ENCODE results near the gene PRTN3. TPM values are rescaled to one million over a fixed set of nuclear protein-coding genes. Genes with fewer than 3 reads are reported as not detected.

Gene PRTN3
- total and polyA plus RNA-seq, 4 donors = 0.58 to 23.3 (median 9.7) TPM

DNA sequence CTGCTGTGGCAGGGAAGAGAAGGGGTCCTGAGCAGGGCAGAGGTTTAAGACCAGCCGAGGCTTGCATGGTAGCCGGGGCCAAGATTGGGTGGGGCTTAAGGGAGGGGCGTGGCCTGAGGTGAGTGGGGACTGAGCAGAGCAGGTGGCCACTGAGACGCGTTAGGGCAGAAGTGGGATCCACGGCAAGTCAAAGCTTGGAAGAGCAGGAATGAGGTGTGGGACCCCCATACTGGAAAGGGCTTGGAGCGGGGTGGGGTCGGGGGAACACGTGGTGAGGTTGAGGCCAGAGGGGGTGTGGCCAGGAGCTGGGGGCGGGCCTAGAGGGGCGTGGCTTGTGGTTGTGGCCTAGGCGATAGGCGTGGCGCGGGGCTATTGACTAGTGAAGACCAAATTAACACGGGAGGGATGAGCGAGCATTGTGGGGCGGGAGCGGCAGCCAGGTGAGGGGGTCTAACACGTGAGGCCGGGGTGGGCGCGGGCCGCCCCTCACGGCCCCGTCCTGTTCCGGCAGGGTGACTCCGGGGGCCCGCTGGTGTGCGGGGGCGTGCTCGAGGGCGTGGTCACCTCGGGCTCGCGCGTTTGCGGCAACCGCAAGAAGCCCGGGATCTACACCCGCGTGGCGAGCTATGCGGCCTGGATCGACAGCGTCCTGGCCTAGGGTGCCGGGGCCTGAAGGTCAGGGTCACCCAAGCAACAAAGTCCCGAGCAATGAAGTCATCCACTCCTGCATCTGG, 21.9 kb downstream of the PRTN3 start:
- DNase-seq (peak in 2 of 3 donors; percentile 33 to 72), ATAC-seq (ENCODE audit: insufficient read depth, low FRiP score) (peak; percentile 14)
- peaks cover 0 to 13% (median 9%) of the 10 kb centered on the region in 5 donors for H3K4me1 ChIP-seq (ENCODE audit: control insufficient read depth in 5 of 5, insufficient read depth in 5 of 5, low read length in 5 of 5)
- 12 to 20% methylated on average over 38 to 48 of the region's 48 CpGs for WGBS, 2 donors
- peaks cover 0 to 12% (median 0%) of the 10 kb centered on the region in 3 donors for H3K27me3 ChIP-seq (ENCODE audit: control insufficient read depth in 3 of 3, insufficient read depth in 3 of 3, low read length in 2 of 3)
- no peak overlapping the region for H3K4me3 ChIP-seq
- TF ChIP-seq, protein P1, sequence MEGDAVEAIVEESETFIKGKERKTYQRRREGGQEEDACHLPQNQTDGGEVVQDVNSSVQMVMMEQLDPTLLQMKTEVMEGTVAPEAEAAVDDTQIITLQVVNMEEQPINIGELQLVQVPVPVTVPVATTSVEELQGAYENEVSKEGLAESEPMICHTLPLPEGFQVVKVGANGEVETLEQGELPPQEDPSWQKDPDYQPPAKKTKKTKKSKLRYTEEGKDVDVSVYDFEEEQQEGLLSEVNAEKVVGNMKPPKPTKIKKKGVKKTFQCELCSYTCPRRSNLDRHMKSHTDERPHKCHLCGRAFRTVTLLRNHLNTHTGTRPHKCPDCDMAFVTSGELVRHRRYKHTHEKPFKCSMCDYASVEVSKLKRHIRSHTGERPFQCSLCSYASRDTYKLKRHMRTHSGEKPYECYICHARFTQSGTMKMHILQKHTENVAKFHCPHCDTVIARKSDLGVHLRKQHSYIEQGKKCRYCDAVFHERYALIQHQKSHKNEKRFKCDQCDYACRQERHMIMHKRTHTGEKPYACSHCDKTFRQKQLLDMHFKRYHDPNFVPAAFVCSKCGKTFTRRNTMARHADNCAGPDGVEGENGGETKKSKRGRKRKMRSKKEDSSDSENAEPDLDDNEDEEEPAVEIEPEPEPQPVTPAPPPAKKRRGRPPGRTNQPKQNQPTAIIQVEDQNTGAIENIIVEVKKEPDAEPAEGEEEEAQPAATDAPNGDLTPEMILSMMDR (IDR thresholded peaks at IDR 0.05; ENCODE audit: control extremely low read depth, extremely low read depth) = no peak
- H3K9me3 ChIP-seq (ENCODE audit: control insufficient read depth in 4 of 4, insufficient read depth in 3 of 4, low read length in 3 of 4) = no peaks in the 10 kb centered on the region
- H3K27ac ChIP-seq (ENCODE audit: low read depth in 1 of 2, low read length in 1 of 2) = peak overlapping the region in 1 of 2 donors; percentile 23
- no peak overlapping the region for H3K9ac ChIP-seq (ENCODE audit: insufficient read depth in 1 of 2, low read length in 2 of 2)
- peaks cover 0 to 6% (median 4%) of the 10 kb centered on the region in 4 donors for H3K36me3 ChIP-seq (ENCODE audit: control insufficient read depth in 4 of 4, insufficient read depth in 4 of 4, low read length in 4 of 4)

- TF ChIP-seq, protein P1 (IDR thresholded peaks at IDR 0.05; ENCODE audit: control extremely low read depth, extremely low read depth) = no peak
- WGBS, 2 donors = 68 to 75% methylated on average over 7 of the region's 7 CpGs
- no peak for DNase-seq
- Histone ChIP-seq H3K4me1 (ENCODE audit: control insufficient read depth in 5 of 5, insufficient read depth in 5 of 5, low read length in 5 of 5) (peaks cover 0 to 13% (median 9%) of the 10 kb centered on the region in 5 donors), H3K9me3 (ENCODE audit: control insufficient read depth in 4 of 4, insufficient read depth in 3 of 4, low read length in 3 of 4) (no peaks in the 10 kb centered on the region), H3K36me3 (ENCODE audit: control insufficient read depth in 4 of 4, insufficient read depth in 4 of 4, low read length in 4 of 4) (peaks cover 0 to 11% (median 7%) of the 10 kb centered on the region in 4 donors), H3K27me3 (ENCODE audit: control insufficient read depth in 3 of 3, insufficient read depth in 3 of 3, low read length in 2 of 3) (peaks cover 0 to 12% (median 0%) of the 10 kb centered on the region in 3 donors), H3K9ac (ENCODE audit: insufficient read depth in 1 of 2, low read length in 2 of 2) (no peak overlapping the region), H3K27ac (ENCODE audit: low read depth in 1 of 2, low read length in 1 of 2) (peak overlapping the region in 1 of 2 donors; percentile 23), H3K4me3 (no peak overlapping the region)
- ATAC-seq (ENCODE audit: insufficient read depth, low FRiP score) = no peak
Observed at GRCh38 chr19:863315-863620, 22.5 kb downstream of the PRTN3 start.

- no peak for DNase-seq
- no peak for ATAC-seq (ENCODE audit: insufficient read depth, low FRiP score)
- Histone ChIP-seq H3K27me3 (ENCODE audit: control insufficient read depth in 3 of 3, insufficient read depth in 3 of 3, low read length in 2 of 3) (peaks cover 0 to 2% (median 0%) of the 10 kb centered on the region in 3 donors), H3K4me1 (ENCODE audit: control insufficient read depth in 5 of 5, insufficient read depth in 5 of 5, low read length in 5 of 5) (peaks cover 0 to 20% (median 12%) of the 10 kb centered on the region in 5 donors), H3K4me3 (no peak overlapping the region), H3K36me3 (ENCODE audit: control insufficient read depth in 4 of 4, insufficient read depth in 4 of 4, low read length in 4 of 4) (peaks cover 0 to 30% (median 13%) of the 10 kb centered on the region in 4 donors), H3K27ac (ENCODE audit: low read depth in 1 of 2, low read length in 1 of 2) (no peak overlapping the region), H3K9me3 (ENCODE audit: control insufficient read depth in 4 of 4, insufficient read depth in 3 of 4, low read length in 3 of 4) (no peaks in the 10 kb centered on the region), H3K9ac (ENCODE audit: insufficient read depth in 1 of 2, low read length in 2 of 2) (no peak overlapping the region)
- TF ChIP-seq, protein P1 (IDR thresholded peaks at IDR 0.05; ENCODE audit: control extremely low read depth, extremely low read depth) = no peak
- WGBS, 2 donors = 85 to 89% methylated on average over 27 to 38 of the region's 38 CpGs
Observed at GRCh38 chr19:866769-867300, 26.0 kb downstream of the PRTN3 start.

Data from lung (tissue), 12 donors.